ENCODE results near the gene NFATC2. TPM values are rescaled to one million over a fixed set of nuclear protein-coding genes. Genes with fewer than 3 reads are reported as not detected.
A peak's percentile ranks its signal among the peaks of the same experiment; 100 is the strongest.

The NFATC2 gene
- total RNA-seq, 2 experiments from 2014 or later, result 53.5 to 55.8 TPM

GRCh38 chr20:51498765-51499540, 43.6 kb downstream of the NFATC2 start:
- ChIA-PET POLR2A (interaction anchor here (1.1 to 2.3 kb wide), 4 partner anchors 13 to 43 kb away, joined by 3 to 13 read pairs (median 3); partner anchors contain the start of gene NFATC2), CTCF (interaction anchor here (1.5 to 2.2 kb wide), 3 partner anchors 14 to 511 kb away, joined by 3 to 11 read pairs (median 7); no protein-coding TSS in a partner anchor)
- ATAC-seq (no peak), DNase-seq (no peak)
- Mint-ChIP-seq H3K9me3 (ENCODE audit: insufficient read depth) (no peaks in the 10 kb centered on the region), H3K36me3 (ENCODE audit: low read depth) (peaks cover 69% of the 10 kb centered on the region), H3K27me3 (ENCODE audit: low read depth) (no peaks in the 10 kb centered on the region), H3K27ac (peak overlapping the region; percentile 85), H3K4me3 (peak overlapping the region; percentile 5), H3K4me1 (ENCODE audit: low read depth) (peaks cover 95% of the 10 kb centered on the region)

- ChIA-PET CTCF (interaction anchor here (0.8 to 1.4 kb wide), 5 partner anchors 16 to 112 kb away, joined by 3 to 5 read pairs (median 4); partner anchors contain the start of gene NFATC2), POLR2A (interaction anchor here (1.0 to 2.3 kb wide), 3 partner anchors 14 to 44 kb away, joined by 3 to 13 read pairs (median 3); partner anchors contain the start of gene NFATC2)
- Mint-ChIP-seq H3K4me1 (ENCODE audit: low read depth) (peaks cover 96% of the 10 kb centered on the region), H3K27ac (peak overlapping the region; percentile 85), H3K9me3 (ENCODE audit: insufficient read depth) (no peaks in the 10 kb centered on the region), H3K36me3 (ENCODE audit: low read depth) (peaks cover 68% of the 10 kb centered on the region), H3K4me3 (peak overlapping the region; percentile 52), H3K27me3 (ENCODE audit: low read depth) (no peaks in the 10 kb centered on the region)
- ATAC-seq (peak; percentile 38), DNase-seq (peak; percentile 58)
These were observed 44.7 kb downstream of the NFATC2 start for GRCh38 chr20:51497542-51498467.

- Mint-ChIP-seq H3K4me1 (ENCODE audit: low read depth) (peaks cover 93% of the 10 kb centered on the region), H3K36me3 (ENCODE audit: low read depth) (peaks cover 70% of the 10 kb centered on the region), H3K9me3 (ENCODE audit: insufficient read depth) (no peaks in the 10 kb centered on the region), H3K27me3 (ENCODE audit: low read depth) (no peaks in the 10 kb centered on the region), H3K27ac (peak overlapping the region; percentile 85), H3K4me3 (peak overlapping the region; percentile 52)
- POLR2A ChIA-PET, result interaction anchor here (1.0 to 2.3 kb wide), 3 partner anchors 12 to 45 kb away, joined by 3 to 13 read pairs (median 5); partner anchors contain the start of gene NFATC2
- ATAC-seq, result no peak
- CTCF ChIA-PET, result interaction anchor here (1.3 to 1.4 kb wide), 2 partner anchors 39 to 111 kb away, joined by 3 to 5 read pairs; no protein-coding TSS in a partner anchor
- DNase-seq, result no peak
These were observed 45.6 kb downstream of the NFATC2 start for GRCh38 chr20:51496964-51497363.

DNA sequence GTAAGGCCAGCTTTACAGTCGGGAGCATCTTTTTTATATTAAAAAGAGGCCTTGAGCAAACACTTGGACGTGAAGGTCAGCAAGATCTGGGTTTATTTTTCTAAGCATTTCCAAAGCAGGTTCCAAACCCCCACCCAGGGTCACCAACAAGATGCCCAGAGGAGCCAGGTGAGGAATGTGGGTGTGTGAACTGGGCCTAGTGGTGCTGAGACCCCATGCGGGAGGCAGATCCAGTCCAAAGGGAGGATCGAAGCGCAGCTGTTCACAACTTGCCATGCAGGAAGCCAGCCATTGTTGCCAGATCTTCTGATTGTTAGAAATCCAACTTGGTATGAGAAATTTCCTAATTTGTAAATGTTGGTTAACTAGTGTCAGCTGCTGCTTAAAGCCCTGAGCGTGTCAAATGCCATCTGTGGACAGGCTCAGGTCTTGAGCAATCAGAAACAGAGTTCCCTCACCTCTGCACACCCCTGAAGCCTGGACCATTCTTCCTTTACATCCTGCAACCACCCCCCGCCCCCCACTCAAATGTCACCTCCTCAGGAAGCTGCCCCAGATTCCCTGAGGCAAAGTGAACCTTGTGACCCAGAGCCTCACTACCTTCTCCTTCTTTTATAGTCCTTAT, 46.5 kb downstream of the NFATC2 start:
- Mint-ChIP-seq H3K27me3 (ENCODE audit: low read depth) (no peaks in the 10 kb centered on the region), H3K4me1 (ENCODE audit: low read depth) (peaks cover 93% of the 10 kb centered on the region), H3K36me3 (ENCODE audit: low read depth) (peaks cover 75% of the 10 kb centered on the region), H3K27ac (peak overlapping the region; percentile 85), H3K9me3 (ENCODE audit: insufficient read depth) (no peaks in the 10 kb centered on the region), H3K4me3 (no peak overlapping the region)
- no peak for ATAC-seq
- CTCF ChIA-PET, result interaction anchor here (1.1 kb wide), 1 partner anchor 17 kb away, joined by 4 read pairs; no protein-coding TSS in a partner anchor
- DNase-seq, result no peak
- POLR2A ChIA-PET, result interaction anchor here (0.6 to 1.7 kb wide), 2 partner anchors 11 to 19 kb away, joined by 4 to 5 read pairs; no protein-coding TSS in a partner anchor

GRCh38 chr20:51495291-51495690, 47.2 kb downstream of the NFATC2 start:
- ATAC-seq, result no peak
- ChIA-PET CTCF (interaction anchor here (0.8 to 1.8 kb wide), 7 partner anchors 14 to 110 kb away, joined by 3 to 10 read pairs (median 6); partner anchors contain the start of gene NFATC2), POLR2A (interaction anchor here (0.9 to 1.7 kb wide), 3 partner anchors 14 to 46 kb away, joined by 3 to 6 read pairs (median 6); no protein-coding TSS in a partner anchor)
- no peak overlapping the region for H3K4me3 Mint-ChIP-seq
- H3K27ac Mint-ChIP-seq, result peak overlapping the region; percentile 85
- H3K36me3 Mint-ChIP-seq (ENCODE audit: low read depth), result peaks cover 80% of the 10 kb centered on the region
- no peaks in the 10 kb centered on the region for H3K9me3 Mint-ChIP-seq (ENCODE audit: insufficient read depth)
- peaks cover 95% of the 10 kb centered on the region for H3K4me1 Mint-ChIP-seq (ENCODE audit: low read depth)
- no peak for DNase-seq
- no peaks in the 10 kb centered on the region for H3K27me3 Mint-ChIP-seq (ENCODE audit: low read depth)

DNA sequence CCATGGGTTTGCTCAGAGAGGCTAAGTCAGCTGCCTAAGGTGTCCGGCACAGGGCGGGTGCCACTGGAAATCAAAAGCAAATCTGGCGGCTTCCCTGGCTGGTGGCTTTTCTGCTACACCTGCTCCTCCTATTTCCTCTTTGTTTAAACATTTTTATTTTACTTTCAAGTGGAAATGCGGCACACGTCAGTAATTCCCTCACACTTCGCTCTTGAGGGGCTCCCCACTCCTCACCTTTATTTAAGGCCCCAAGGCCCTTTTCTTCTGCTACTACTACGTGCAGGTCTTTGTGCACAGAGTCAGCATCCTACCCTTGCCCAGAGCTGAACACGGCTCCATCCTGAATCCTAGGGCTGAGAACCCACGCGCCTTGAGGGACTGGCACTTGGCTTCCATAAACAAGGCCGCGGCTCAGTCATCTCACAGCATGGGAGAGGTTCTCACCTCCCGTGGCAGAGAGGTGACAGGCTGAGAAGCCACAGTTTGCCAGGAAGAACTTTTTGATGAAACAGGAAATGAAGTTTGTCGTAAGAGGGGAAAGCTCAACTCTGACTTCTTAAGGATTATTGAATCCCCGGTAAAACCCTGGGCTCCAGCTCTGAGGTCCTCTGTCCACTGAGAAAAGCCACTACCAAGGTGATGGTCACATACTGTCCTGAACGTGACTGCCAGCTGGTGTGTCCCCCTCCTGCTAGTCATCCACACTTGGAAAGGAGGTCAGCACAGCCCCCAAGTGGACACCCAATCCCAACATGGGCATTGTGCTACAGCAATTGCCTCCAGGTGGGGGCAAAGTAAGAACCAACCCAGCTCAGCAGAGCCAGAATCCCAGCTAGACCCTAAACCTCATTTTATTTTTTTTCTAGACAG, 48.0 kb downstream of the NFATC2 start:
- no peaks in the 10 kb centered on the region for H3K9me3 Mint-ChIP-seq (ENCODE audit: insufficient read depth)
- ATAC-seq (peak; percentile 31), DNase-seq (peak; percentile 43)
- ChIA-PET POLR2A (interaction anchor here (0.9 to 1.7 kb wide), 5 partner anchors 13 to 94 kb away, joined by 3 to 6 read pairs (median 4); no protein-coding TSS in a partner anchor), CTCF (interaction anchor here (0.8 to 1.8 kb wide), 9 partner anchors 13 to 109 kb away, joined by 3 to 10 read pairs (median 5); partner anchors contain the start of gene NFATC2)
- no peaks in the 10 kb centered on the region for H3K27me3 Mint-ChIP-seq (ENCODE audit: low read depth)
- peak overlapping the region; percentile 66 for H3K4me3 Mint-ChIP-seq
- peak overlapping the region; percentile 85 for H3K27ac Mint-ChIP-seq
- H3K4me1 Mint-ChIP-seq (ENCODE audit: low read depth), result peaks cover 95% of the 10 kb centered on the region
- H3K36me3 Mint-ChIP-seq (ENCODE audit: low read depth), result peaks cover 84% of the 10 kb centered on the region

DNA sequence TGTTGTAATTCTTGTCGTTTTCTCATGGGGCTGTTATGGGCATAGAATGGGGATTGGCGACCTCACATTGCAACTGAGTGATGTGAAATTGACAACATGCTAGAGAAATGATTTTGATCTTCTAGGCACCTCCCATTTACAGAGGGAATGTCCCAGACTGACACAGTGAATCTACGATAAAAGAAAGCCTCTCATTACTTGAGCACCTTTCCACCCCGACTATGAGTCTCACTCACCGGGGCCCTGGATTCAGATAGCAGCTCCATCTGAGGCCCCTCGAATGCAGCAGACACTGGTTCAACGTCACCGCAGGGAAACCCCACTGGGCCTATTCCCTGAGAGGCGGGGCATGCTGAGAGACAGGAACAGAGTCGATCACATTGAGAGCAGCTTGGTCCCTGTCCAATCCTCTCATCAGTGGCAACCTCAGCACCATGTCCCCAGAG, 49.1 kb downstream of the NFATC2 start:
- Mint-ChIP-seq H3K36me3 (ENCODE audit: low read depth) (peaks cover 80% of the 10 kb centered on the region), H3K27me3 (ENCODE audit: low read depth) (no peaks in the 10 kb centered on the region), H3K4me1 (ENCODE audit: low read depth) (peaks cover 91% of the 10 kb centered on the region), H3K9me3 (ENCODE audit: insufficient read depth) (no peaks in the 10 kb centered on the region), H3K27ac (peak overlapping the region; percentile 85), H3K4me3 (no peak overlapping the region)
- no peak for DNase-seq
- no peak for ATAC-seq
- POLR2A ChIA-PET, result no interaction called here
- CTCF ChIA-PET, result interaction anchor here (1.4 to 1.8 kb wide), 4 partner anchors 12 to 101 kb away, joined by 3 to 10 read pairs (median 6); no protein-coding TSS in a partner anchor

GRCh38 chr20:51492167-51493092, 50.1 kb downstream of the NFATC2 start:
- Mint-ChIP-seq H3K4me3 (no peak overlapping the region), H3K27me3 (ENCODE audit: low read depth) (no peaks in the 10 kb centered on the region), H3K36me3 (ENCODE audit: low read depth) (peaks cover 83% of the 10 kb centered on the region), H3K9me3 (ENCODE audit: insufficient read depth) (no peaks in the 10 kb centered on the region), H3K27ac (peak overlapping the region; percentile 46), H3K4me1 (ENCODE audit: low read depth) (peaks cover 90% of the 10 kb centered on the region)
- CTCF ChIA-PET, result interaction anchor here (1.6 kb wide), 1 partner anchor 21 kb away, joined by 5 read pairs; no protein-coding TSS in a partner anchor
- ATAC-seq, result no peak
- POLR2A ChIA-PET, result interaction anchor here (1.0 kb wide), 1 partner anchor 42 kb away, joined by 5 read pairs; no protein-coding TSS in a partner anchor
- DNase-seq, result no peak

DNA sequence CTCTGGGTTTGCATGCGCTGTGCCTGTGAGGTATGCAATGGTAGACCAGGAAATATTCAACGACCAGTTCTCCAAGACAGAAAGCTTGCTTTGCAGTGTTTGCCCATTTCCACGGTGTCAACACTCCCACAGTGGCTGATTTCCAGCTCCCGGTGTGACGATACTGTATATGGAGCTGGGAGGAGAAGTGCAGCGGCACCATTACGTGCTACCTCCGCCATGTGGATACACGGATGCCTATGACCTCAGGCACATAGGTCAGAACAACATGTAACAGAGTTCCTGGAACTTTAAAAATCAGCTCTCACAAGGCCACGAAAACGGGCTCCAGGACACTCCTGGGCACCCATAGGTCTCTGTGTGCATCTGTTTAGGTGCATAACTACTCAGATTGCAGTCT, 51.1 kb downstream of the NFATC2 start:
- ChIA-PET POLR2A (interaction anchor here (1.0 to 1.3 kb wide), 2 partner anchors 16 to 43 kb away, joined by 3 to 5 read pairs; no protein-coding TSS in a partner anchor), CTCF (interaction anchor here (0.7 to 1.4 kb wide), 2 partner anchors 10 to 50 kb away, joined by 3 to 5 read pairs; no protein-coding TSS in a partner anchor)
- H3K4me1 Mint-ChIP-seq (ENCODE audit: low read depth), result peaks cover 84% of the 10 kb centered on the region
- H3K27ac Mint-ChIP-seq, result peak overlapping the region; percentile 46
- no peaks in the 10 kb centered on the region for H3K27me3 Mint-ChIP-seq (ENCODE audit: low read depth)
- no peaks in the 10 kb centered on the region for H3K9me3 Mint-ChIP-seq (ENCODE audit: insufficient read depth)
- peaks cover 86% of the 10 kb centered on the region for H3K36me3 Mint-ChIP-seq (ENCODE audit: low read depth)
- ATAC-seq, result no peak
- DNase-seq, result no peak
- H3K4me3 Mint-ChIP-seq, result no peak overlapping the region
